Dermis blood vessel endothelial cell (primary cell): ENCODE results near the gene TLR10. TPM values are rescaled to one million over a fixed set of nuclear protein-coding genes. Genes with fewer than 3 reads are reported as not detected.

Experiments used
- DNase-seq: peaks from one replicate; pipeline ENCODE4 v3.0.0; 2010
- total RNA-seq: library from RNA; depleted of rRNA; stranded (reverse); fragments of >200 nt; gene quantifications from 2 replicates; pipeline ENCODE4 v1.2.3, GENCODE V29; 2014

The TLR10 gene
- total RNA-seq, 1 donor from 2014 or later: not detected

DNA sequence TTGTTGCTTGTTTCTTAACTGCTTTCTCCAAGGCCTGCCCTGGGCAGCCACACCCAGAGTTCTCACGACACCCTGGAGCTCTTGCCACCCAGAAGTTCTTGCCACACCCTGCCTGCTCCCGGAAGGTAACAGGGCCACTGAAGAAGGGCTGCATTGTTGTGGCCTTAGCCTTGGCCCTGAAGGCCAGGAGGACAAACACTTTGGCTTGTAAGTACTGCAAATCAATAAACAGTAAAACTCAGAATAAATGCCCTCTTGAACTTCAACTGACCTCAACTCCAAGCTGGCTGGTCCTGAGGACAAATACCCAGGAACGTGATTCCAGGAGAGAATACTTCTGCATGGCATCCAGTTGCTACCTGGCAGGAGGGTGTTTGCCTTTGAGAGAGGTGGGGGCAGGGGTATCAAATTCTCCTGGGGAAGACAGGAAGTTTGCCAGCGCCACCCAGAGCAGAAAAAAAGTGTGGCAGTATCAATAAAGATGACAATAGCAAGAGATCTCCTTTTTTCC is 54.1 kb downstream of the TLR10 start:
- peak; percentile 17 for DNase-seq

DNA sequence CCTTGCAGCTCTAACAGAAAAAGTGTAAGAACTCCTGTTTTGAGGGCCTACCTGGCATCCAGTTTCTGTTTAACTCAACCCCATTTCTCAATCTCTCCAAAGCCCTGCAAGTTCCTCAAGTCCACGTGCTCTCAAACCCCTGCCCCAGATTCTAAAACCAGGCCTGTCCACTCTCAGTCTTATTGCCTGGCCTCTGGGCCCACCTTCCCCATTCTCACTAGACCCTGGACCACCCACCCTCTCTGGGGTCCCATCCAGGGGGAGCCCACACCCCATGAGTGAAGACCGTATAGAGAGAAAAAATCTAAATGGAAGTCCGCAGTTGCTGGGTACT is 58.3 kb downstream of the TLR10 start:
- no peak for DNase-seq

GRCh38 chr4:38723726-38724474 is 58.9 kb downstream of the TLR10 start:
- no peak for DNase-seq

DNA sequence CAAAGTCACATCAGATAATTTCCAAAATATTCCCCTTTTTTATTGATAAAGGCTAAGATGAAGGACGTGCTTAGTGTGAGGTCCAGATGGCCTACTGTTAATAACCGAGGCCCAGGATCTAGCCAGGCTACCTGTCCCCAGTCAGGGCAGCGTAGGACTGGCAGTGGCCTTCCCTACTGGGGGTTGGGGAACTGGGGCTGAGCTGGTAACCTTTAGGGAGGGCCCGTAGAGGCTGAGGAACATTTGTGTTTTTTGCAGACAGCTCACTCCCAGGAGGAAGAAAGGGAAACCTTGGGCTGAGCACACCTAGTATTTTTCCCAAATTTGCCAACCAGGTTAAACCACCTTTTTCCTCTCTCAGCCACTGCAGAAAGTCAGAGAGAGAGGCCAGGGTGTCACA is 59.7 kb downstream of the TLR10 start:
- no peak for DNase-seq

Other genes with a start within 250 kb of the TLR10 start
- 26.4 and 32.7 TPM in 2 replicates for gene KLF3, start 118.8 kb downstream of the TLR10 start, total RNA-seq
- 3.1 and 6.9 TPM in 2 replicates for gene TLR1, start 21.8 kb upstream of the TLR10 start, total RNA-seq
- gene TLR6, start 73.8 kb upstream of the TLR10 start, total RNA-seq: 0.17 and 1.4 TPM in 2 replicates
- gene FAM114A1, start 84.8 kb upstream of the TLR10 start, total RNA-seq: 141 and 167 TPM in 2 replicates
- 0.34 and 0.74 TPM in 2 replicates for gene TMEM156, start 249.4 kb upstream of the TLR10 start, total RNA-seq